Cardiac fibroblast (primary cell): Measurements from ENCODE around the gene MYO1C.

Experiments
- DNase-seq, 2 donors: peaks; one replicate each; pipeline versions ENCODE4 v3.0.0 to v3.0.0-alpha.2; 2010; ENCODE audit warnings: low read depth in 2 of 2
- H3K4me3 ChIP-seq, 2 donors: replicated peaks in 1 of 2; 1 replicate in 1 of 2; 2 replicates in 1 of 2; pipeline ENCODE4 v1.5.1; 2011; ENCODE audit warnings: low read depth in 2 of 2, low read length in 2 of 2, mild to moderate bottlenecking in 2 of 2, moderate library complexity in 1 of 2
- CTCF ChIP-seq: IDR thresholded peaks from one replicate; pipeline ENCODE4 v1.5.1; 2011; ENCODE audit warnings: low read depth, mild to moderate bottlenecking, low read length, inconsistent platforms

The MYO1C gene

DNA sequence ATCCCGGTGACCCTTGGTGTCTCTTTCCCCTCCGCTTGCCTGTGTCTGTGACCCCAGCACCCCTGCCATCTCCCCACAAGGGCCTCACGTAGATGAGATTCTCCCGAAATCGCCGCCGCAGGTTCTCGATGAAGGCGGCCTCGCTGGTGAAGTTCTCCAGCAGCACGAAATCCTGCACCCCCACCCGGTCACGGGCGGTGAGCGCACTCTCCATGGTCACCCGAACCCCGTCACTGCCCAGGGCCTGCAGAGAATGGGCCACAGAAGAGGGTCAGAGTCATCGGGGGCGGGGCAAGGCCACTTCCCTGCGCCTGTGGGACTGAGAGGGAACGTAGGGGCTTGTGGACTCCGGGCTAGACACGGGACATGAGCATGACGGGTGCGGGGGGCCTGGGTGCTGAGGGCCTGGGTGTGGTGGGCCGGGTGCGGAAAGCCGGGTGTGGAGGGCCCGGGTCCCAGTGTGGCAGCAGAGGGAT, 8.4 kb downstream of the MYO1C start:
- no peak for TF ChIP-seq CTCF
- peak overlapping the region in 1 of 2 donors; percentile 70 for H3K4me3 ChIP-seq
- DNase-seq = no peak

- no peak for DNase-seq
- no peak overlapping the region for H3K4me3 ChIP-seq
- no peak for TF ChIP-seq CTCF
Observed at GRCh38 chr17:1482680-1483079, 9.8 kb downstream of the MYO1C start.

- no peak for TF ChIP-seq CTCF
- H3K4me3 ChIP-seq = no peak overlapping the region
- DNase-seq = no peak
Observed at GRCh38 chr17:1481736-1482135, 10.8 kb downstream of the MYO1C start.

GRCh38 chr17:1480747-1481465, 11.6 kb downstream of the MYO1C start:
- DNase-seq = peak in 1 of 2 donors; percentile 48
- no peak overlapping the region for H3K4me3 ChIP-seq
- TF ChIP-seq CTCF = no peak

DNA sequence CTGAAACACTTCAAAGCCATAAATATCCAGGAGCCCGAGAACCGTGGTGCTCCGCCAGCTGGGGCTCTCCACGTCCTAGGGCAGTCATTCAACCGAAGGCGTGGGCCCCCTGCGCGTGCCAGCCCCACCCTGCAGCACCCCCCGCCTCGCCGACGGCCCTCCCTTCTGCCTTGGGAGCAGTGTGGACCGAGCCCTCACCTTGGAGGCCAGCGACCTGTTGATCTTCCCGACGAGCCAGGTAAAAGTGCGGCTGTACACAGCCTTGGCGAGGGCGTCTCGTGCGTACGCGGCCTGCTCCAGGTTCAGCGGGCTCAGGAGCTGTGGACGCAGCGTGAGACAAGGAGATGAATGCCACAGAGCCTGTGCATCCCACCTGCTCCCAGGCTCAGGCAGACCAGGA, 14.1 kb downstream of the MYO1C start:
- DNase-seq = no peak
- H3K4me3 ChIP-seq = no peak overlapping the region
- no peak for TF ChIP-seq CTCF

- DNase-seq = no peak
- TF ChIP-seq CTCF = no peak
- no peak overlapping the region for H3K4me3 ChIP-seq
Observed at GRCh38 chr17:1475321-1475854, 17.1 kb downstream of the MYO1C start.
